ENCODE measurements around the gene CSTPP1.

DNA sequence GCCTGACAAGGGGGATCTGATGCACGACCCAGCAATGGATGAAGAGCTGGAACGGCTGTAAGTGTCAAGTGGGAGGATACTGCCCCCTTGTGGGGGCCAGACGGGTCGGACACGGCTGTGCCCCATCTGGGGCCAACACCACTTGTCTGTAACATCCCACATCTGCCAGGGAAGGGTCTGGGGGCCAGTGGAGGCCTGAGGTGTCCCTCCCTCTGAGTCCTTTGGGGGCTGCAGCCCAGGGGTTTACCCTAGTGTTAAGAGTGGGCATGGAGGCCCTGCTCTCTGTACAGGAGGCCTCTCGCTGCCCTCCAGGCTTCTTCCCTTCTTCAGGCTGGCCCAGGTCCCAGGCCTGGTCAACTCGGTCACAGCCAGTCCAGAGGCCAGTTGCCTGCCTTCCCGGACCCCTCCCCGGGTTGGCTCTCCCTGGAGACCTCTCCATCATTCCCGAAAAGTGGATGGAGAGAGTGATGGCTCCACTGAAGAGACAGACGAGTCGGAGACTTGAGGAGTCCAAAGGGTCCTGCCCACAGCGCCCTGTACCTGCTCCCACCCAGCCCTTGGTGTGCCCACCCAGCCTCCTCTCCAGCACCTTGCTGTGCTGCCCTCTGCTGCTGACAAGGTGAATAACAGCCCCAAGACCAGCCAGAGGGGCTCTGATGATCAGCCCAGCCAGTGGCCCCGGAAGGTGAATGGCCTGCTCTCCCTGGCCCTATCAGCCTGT lies 224.7 kb downstream of the CSTPP1 start:
- TF ChIP-seq, protein P1, sequence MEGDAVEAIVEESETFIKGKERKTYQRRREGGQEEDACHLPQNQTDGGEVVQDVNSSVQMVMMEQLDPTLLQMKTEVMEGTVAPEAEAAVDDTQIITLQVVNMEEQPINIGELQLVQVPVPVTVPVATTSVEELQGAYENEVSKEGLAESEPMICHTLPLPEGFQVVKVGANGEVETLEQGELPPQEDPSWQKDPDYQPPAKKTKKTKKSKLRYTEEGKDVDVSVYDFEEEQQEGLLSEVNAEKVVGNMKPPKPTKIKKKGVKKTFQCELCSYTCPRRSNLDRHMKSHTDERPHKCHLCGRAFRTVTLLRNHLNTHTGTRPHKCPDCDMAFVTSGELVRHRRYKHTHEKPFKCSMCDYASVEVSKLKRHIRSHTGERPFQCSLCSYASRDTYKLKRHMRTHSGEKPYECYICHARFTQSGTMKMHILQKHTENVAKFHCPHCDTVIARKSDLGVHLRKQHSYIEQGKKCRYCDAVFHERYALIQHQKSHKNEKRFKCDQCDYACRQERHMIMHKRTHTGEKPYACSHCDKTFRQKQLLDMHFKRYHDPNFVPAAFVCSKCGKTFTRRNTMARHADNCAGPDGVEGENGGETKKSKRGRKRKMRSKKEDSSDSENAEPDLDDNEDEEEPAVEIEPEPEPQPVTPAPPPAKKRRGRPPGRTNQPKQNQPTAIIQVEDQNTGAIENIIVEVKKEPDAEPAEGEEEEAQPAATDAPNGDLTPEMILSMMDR (IDR thresholded peaks at IDR 0.05): peak; percentile 66
- TF ChIP-seq EZH2phosphoT487 (IDR thresholded peaks at IDR 0.05) (no peak), EZH2 (IDR thresholded peaks at IDR 0.05) (no peak)
